GM18507 (cell line): Measurements from ENCODE around the gene DIAPH2.
"Not testable (repeated sequence)": the region's sequence is repeated elsewhere in the genome, so short reads cannot be mapped to it uniquely, and the experiment has no call there.

Source experiments
- DNase-seq: peaks from one replicate; pipeline ENCODE4 v3.0.0; 2011; ENCODE audit warnings: low read depth; ENCODE audit not compliant: insufficient read length; ENCODE audit errors: extremely low spot score
- FAIRE-seq: peaks from 2 replicates; lab custom pipeline; 2011; peaks lifted over from hg19 to GRCh38; lab: Jason Lieb, UNC

DIAPH2 gene

DNA sequence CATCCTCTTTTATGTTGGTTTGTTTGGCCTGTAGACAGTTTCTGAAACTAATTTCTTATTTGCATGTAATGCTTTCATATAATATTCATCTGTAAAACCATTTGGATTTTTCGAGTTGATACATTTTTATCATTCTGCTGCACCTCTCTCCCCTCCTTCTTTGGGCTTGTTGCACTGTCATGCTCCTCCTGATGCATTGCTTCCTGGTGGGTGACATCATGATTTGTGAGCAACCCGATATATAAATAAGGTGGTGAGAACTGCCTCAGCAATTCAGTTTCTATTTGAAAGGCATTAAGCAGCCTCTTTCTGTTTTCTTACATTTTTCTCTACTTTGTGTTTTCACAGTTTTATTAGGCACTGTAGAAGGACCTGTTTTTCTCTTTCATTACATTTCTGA is 714.8 kb downstream of the DIAPH2 start:
- peak; percentile 80 for FAIRE-seq
- no peak for DNase-seq

DNA sequence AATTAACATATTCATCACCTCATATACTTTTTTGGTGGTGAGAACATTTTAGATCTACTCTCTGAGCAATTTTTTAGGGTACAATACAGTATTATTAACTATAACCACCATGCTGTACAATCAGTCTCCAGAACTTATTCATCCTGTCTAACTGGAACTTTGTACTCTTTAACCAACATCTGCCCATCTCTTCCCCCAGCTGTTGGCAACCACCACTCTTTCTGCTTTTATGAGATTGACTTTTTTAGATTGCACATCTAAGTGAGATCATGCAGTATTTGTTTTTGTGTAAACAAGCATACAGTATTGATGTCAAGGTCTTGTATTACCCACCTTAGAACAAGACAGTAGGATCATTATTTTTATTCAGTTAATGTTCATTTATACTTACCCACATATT is 715.9 kb downstream of the DIAPH2 start:
- DNase-seq: no peak
- no peak for FAIRE-seq

DNA sequence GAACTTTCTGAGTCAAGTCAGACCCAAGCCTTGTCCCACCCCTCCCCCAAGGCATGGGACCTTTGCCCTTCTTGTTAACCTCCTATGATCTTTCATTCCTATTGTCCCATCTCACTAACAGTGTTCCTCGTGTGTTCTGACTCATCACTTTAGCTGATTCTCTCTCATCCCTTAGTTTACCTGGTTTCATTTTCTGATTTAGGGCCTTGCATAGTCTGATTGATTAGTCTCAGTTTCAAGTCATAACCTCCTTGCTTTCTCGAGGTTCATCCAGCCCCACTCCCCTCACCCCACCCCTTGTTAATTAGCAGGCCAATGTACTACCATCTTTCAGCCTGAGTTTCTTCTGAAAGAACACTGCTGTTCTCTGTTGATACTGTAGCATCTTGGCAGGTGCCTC is 716.5 kb downstream of the DIAPH2 start:
- FAIRE-seq (peak; percentile 89), DNase-seq (no peak)

DNA sequence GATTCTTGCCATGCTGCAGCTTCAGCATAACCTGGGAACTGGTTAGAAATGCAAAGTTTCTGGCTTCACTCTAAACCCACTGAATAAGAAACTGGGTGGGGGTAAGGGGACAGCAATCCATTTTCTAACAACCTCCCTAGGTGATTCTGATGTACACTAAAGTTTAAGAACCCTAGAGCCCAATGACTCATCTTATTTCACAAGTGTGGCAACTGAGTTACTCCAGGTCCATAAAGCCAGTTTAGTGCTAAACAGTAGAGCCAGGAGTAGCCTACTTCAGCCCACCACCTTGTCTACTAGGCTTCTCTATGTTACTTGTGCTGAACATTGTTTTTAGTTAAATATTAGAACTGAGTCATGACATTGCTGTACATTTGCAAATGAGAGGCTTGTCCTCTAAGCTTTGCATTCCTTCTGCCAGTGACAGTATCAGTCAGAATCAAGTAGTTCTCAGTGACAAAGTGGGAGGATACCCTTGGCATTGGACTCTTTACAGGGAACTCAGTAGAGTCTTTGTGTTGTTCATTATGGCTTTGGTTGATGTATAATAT is 717.0 kb downstream of the DIAPH2 start:
- FAIRE-seq (no peak), DNase-seq (no peak)

DNA sequence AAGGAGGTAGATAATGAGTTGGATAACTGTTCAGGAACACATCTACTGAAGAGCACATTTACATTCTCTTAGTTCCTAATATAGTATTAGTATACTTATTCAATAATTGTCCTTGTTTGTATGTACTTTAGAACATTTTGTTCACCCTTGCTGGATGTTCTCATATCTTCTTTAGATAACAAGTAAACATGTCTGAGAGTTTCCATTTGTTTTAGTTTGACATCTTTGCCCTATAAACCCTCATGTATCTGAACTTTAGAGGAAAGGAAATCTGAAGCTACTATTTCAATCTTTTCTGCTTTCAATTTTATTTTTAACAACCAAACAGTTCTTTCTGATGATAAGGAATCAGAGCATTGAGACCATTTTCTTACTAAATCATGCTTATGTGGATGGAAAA is 717.7 kb downstream of the DIAPH2 start:
- DNase-seq (no peak), FAIRE-seq (peak; percentile 5)

DNA sequence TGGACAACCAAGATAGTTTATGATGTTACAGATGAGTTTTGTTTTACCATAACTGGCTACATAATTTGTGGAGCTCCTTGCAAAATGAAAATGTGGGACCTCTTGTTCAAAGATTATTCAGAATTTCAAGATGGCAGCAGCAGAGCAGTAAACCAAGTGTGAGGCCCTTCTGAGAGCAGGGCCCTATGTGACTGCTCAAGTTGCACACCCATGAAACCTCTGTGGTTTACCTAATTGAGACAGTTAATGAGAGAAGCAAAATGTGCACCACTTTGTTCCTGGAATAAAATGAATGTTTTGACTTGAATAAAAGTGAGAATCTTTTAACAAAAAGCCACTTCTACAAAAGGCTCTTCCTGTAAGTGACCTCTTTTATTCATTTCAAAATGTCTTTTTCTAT is 718.3 kb downstream of the DIAPH2 start:
- DNase-seq: no peak
- FAIRE-seq: peak; percentile 5

DNA sequence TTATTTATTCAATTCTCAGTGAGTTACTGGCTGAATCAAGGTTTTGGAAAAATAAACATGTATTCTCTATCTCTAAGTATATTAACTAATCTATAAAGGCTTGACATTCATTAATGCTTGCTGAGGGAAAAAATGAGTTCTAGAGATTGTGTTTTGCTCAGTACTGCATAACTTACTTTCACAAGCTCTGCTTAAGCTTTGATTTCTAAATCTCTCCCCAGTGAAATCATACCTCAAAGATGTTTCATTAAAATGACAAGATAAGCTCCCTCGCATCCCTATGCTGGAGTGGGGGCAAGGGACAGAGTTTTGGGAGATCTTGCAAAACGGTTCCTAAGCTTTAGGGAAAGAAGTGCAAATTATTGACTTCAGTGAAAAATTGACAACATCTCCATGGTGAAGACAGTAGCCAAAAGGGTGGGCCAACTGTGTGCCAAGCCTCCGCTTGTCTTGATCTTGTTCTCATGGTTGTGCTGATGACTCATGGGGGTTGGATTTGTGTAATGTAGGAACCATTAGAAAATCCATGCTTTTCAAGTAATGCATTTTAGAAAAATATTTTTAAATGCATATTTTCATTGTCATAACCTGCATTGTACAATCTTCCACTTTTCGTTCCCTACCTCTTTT is 720.5 kb downstream of the DIAPH2 start:
- FAIRE-seq (no peak), DNase-seq (no peak)

DNA sequence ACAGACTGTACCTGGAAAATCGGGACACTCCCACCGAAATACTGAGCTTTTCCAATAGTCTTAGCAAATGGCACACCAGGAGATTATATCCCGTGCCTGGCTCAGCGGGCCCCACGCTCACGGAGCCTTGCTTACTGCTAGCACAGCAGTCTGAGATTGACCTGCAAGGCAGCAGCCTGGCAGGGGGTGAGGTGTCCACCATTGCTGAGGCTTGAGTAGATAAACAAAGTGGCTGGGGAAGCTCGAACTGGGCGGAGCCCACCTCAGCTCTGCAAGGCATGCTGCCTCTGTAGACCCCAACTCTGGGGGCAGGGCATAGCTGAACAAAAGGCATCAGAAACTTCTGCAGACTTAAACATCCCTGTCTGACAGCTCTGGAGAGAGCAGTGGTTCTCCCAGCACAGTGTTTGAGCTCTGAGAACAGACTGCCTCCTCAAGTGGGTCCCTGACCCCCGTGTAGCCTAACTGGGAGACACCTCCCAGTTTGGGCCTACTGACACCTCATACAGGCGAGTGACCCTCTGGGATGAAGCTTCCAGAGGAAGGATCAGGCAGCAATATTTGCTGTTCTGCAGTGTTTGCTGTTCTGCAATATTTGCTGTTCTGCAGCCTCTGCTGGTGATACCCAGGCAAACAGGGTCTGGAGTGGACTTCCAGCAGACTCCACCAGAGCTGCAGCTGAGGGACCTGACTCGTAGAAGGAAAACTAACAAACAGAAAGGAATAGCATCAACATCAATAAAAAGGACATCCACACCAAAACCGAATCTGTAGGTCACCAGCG is 725.2 kb downstream of the DIAPH2 start:
- DNase-seq, FAIRE-seq: not testable (repeated sequence)

DNA sequence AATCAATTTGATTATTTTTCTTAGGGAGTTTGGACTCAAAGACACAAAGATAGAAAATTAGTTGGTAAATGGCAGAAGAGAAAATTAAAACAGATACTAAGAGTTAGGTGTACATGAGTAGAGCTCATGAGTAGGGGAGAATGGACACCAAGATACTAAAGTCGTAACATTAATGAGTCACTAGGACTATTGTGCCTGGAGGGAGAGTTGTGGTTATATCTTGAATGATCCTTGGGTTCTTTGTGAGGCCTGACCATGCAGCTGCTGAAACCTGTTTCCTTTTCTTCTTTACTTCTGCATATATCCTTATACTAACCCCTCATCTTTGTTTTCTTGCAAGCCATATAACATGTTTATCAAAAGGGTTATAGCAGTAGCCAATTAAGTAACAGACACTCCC is 731.8 kb downstream of the DIAPH2 start:
- no peak for FAIRE-seq
- no peak for DNase-seq

DNA sequence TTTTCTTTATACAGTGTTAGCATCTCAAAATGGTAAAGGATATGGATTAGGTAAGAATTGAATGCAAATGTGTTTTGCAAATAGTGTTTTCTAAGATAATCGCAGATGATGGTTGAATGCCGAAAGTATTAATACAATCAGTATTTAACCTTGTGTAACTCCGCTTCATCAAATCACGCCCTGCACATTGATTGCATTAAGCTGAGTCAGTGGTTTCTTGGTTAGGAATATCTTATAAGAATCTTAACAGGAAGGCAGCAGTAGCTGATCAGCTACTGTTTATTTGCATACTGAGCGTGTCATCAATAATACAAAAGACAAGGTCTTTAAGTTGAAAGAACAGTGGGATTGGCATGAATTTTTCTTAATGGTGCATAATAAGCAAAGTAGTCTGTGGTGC is 744.5 kb downstream of the DIAPH2 start:
- no peak for DNase-seq
- no peak for FAIRE-seq

DNA sequence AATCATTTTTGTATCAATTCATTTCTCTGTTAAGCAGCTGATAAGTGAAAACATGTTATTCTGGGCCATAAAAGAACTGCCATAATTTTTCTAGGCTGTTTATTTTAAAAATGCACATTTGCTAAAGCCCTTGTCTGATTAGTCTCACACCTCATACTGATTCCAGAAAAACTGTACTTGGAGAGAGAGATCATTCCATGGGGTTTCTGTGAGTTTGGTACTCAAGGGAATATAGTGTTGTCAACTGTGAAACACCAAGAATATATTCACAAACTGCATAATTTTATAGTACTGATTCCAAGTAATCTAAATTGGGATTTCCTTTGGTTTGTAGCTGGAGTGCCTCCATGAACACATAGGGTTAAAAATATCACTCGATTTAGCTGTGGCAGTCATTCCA is 746.6 kb downstream of the DIAPH2 start:
- DNase-seq (no peak), FAIRE-seq (no peak)

DNA sequence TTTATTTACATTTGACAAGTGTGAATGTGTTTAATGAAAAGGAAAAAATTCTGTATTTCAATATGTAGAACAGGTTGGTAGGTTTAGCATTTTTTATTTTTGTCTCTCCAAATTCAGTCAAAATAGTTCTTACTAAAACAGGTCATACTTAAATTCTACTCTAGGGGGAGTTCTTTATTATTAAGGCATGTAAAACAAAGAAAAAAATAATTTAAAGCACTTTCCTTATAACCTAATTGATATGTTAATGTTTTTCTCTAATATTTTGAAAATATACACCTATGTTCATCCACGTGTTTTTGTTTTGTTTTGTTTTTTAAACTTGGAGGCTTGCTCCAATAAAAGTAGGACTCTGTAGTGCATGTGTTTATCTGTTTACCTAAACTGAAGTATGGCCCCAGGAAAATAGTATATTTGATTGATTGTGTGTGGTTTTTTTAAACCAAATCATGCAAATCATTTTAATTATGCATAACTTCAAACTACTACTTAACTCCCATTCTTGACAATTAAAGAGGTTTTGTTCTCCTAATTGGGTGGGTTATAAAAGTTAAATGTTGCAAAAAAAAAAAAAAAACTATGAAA is 761.7 kb downstream of the DIAPH2 start:
- peak; percentile 64 for FAIRE-seq
- no peak for DNase-seq

DNA sequence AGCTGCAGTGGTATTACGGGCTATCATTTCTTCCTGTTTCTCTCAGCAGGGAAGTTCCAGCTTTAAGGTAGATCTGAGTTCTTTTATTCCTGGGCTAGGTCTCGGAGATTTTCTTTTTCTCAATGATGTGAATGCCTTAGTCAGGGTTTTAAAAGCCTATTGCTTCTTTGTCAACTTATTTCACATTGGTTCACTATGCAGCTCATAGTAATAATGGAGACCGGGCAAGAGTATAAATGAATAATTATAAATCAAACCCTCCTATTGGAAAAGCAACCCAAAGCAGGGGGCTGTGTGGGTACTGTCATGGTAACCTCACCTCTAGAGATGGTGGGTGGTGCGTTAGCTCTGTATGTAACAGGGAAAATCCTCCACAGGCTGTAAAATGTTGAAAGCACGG is 762.7 kb downstream of the DIAPH2 start:
- FAIRE-seq (no peak), DNase-seq (no peak)

DNA sequence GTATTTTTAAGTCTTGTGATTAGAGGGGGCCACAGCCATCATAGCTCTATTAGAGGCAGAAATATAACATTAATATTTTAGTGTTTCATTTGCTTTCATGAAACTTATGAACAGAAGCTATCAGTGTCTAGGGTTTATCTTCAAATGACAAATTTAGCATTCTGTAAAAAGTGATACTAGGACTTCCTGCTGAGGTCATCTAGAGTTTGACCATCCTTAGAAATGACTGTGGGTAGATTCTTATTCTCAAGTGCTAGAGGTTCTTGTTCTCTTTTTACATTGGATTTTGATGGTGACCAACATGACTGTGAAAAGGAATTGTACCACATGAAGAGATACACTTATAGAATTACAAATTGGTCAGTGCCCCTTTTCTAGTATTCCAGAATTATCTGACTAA is 767.6 kb downstream of the DIAPH2 start:
- FAIRE-seq (peak; percentile 80), DNase-seq (no peak)

DNA sequence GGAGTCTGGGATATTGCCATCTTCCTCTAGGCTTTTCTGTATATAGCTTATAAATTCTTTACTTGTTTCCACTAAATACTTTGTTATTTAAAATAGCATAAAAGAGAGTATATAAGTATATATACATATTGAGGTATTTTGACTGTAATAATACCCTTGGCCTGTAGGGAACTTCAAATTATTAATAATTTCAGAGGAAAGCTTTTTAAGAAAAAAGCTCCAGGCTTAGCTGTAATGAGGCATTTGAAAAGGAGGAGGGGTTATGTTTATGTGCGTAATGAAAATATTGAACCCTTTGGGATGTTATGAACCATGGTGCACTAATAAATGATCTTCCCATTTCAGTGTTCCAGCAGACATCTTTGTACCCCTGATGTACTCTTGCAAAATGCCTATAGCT is 777.1 kb downstream of the DIAPH2 start:
- DNase-seq (no peak), FAIRE-seq (no peak)

DNA sequence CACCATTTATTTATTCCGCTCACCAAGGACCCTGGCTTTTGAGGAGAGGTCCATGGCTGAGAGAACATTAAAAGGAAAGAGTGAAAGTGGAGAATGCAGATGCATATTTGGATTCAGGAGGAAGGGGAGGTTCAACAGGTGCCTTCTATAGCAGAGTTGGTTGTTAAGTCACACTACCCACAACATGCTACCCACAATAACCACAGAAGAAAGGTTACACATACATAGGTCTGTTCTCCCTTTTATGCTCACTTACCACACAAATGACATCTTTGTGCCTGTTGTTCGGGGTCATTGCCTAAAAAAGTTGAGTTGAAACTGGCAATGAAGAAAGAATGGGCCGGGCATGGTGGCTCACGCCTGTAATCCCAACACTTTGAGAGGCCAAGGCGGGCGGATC is 786.4 kb downstream of the DIAPH2 start:
- no peak for DNase-seq
- FAIRE-seq: peak; percentile 63

DNA sequence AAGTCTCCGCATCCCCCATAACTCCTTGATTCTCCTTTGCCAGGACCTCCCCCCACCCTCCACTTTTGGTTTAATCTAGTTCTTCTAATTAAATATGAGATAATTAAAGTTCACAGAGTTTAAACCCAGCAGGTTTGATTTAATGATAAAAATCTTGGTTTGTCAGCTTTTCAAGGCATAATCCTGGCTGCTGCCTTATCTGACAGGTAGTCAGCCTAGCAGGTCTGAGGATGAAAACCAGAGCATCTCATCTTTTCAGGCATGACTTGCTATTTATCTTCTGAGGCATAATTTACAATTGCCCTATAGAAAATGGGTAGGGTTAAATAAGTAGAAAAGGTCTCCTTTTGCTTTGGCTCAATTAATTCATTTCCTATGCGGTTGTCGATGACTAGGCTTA is 790.3 kb downstream of the DIAPH2 start:
- FAIRE-seq (no peak), DNase-seq (no peak)

DNA sequence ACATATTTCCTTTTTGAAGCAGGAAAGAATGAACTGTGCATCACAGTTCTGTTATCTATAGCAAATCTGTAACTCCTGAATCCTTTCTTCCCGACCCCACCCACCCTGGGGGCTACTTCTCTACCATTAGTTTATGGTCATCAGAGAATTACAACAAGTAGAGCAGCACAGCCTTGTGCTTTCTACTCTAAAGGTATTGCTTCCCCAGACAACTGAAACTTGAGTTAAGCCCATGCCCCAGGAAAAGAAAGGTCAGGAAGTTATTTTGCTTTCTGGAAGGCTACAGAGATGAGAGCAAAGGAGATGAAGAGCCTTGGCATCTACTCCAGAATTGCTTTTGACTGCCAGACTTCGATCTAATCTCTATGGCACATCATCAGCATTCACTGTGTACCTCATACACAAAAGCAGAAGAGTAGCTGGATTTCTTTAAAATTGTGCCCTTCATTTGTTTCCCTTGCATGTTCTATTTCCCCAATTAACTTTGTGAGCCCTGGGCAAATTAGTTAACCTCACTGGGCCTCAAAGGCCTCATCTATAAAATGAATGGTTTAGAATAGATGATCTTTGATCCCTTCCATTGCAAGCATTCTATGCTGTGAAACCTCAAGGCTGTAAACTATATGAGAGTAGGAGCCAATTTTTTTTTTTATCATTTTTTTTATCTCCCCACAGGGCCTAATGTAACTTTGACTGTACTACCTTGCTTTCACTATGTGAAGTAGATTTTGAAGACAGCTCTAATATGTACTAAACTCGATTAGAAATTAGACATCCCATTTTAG is 794.7 kb downstream of the DIAPH2 start:
- FAIRE-seq: no peak
- DNase-seq: no peak

DNA sequence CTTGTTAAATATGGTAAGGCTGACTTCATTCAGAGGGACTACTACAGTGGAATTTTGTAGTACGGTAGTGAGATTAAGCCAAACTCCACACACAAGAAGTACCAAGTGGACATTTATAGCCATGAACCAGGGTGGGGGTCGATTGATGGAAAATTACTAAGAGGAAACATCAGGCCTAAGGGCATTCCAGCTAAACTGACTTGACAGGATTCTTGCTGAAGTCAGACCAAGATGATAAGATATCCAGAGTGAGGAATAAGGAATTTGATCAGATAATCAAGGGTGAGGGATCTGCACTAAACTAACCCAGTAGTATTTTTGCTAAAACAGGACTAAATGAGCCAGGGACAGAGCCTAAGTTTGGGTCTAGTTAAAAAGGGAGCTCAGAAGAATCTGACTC is 796.6 kb downstream of the DIAPH2 start:
- DNase-seq: no peak
- FAIRE-seq: no peak

DNA sequence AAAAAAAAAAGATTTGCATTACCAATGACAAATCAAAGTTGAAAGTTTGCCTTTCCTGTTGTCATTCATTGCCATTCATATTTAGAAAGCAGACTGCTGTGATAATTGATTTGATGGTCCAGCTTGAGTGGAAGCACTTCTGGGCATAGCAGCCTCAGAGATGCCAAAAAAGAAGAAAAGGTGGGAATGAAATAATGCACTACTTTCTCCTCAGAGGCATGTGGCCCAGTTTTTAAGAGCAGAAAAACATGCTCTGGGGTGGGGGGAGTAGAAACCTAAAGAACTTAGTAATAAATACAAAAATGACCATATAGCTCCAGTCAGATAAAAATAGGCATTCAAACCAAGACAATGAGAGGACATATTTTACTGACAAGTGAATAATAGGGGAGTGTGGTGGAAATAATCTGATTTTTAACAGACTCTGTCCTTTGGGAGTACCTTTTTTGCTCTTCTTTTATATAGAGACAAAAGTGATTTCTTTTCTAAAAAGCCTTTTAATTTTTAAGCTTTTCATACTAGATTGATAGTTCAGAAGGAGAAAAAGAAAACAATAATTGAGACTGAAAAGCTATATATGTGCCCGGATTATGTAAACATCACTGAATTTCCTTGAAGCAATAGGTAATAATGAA is 798.1 kb downstream of the DIAPH2 start:
- no peak for DNase-seq
- FAIRE-seq: no peak
